Trophoblast cell (in vitro differentiated cells and primary cell): ENCODE results near the gene SSH2.

ENCODE experiments used
- DNase-seq, 2 donors: peaks; one replicate each; pipeline ENCODE4 v3.0.0-alpha.2; 2016
- H2AFZ ChIP-seq: 2 replicates; pipeline ENCODE4 v1.6.1; 2013; ENCODE audit warnings: low read length, moderate library complexity, mild to moderate bottlenecking; ENCODE audit not compliant: insufficient read depth, poor library complexity
- H2AK5ac ChIP-seq: 2 replicates; pipeline ENCODE4 v1.6.1; 2013; ENCODE audit warnings: mild to moderate bottlenecking, low read length
- H2BK120ac ChIP-seq: 2 replicates; pipeline ENCODE4 v1.6.1; 2013; ENCODE audit warnings: low read length, mild to moderate bottlenecking, moderate library complexity; ENCODE audit not compliant: insufficient read depth, poor library complexity
- H2BK12ac ChIP-seq: 2 replicates; pipeline ENCODE4 v1.6.1; 2013; ENCODE audit warnings: mild to moderate bottlenecking, low read length, moderate library complexity
- H2BK5ac ChIP-seq: 2 replicates; pipeline ENCODE4 v1.6.1; 2013; ENCODE audit warnings: low read length, low read depth, moderate library complexity, mild to moderate bottlenecking; ENCODE audit not compliant: poor library complexity
- H3K14ac ChIP-seq: 2 replicates; pipeline ENCODE4 v1.6.1; 2013; ENCODE audit warnings: mild to moderate bottlenecking, low read length
- H3K18ac ChIP-seq: 2 replicates; pipeline ENCODE4 v1.6.1; 2013; ENCODE audit warnings: mild to moderate bottlenecking, low read length
- H3K23ac ChIP-seq: 2 replicates; pipeline ENCODE4 v1.6.1; 2013; ENCODE audit warnings: low read length
- H3K27ac ChIP-seq: 2 replicates; pipeline ENCODE4 v1.5.1; 2013; ENCODE audit warnings: low read depth, mild to moderate bottlenecking, inconsistent platforms, low read length, moderate library complexity
- H3K27me3 ChIP-seq: 2 replicates; pipeline ENCODE4 v1.6.1; 2013; ENCODE audit warnings: inconsistent platforms, mild to moderate bottlenecking, low read length, moderate library complexity; ENCODE audit not compliant: insufficient read depth
- H3K36me3 ChIP-seq, 2 experiments: 1 replicate in 1 of 2; 2 replicates in 1 of 2; pipeline ENCODE4 v1.6.1; 2013; ENCODE audit warnings: low read length in 2 of 2, mild to moderate bottlenecking in 2 of 2, moderate library complexity in 1 of 2; ENCODE audit not compliant: insufficient read depth in 2 of 2, control insufficient read depth in 1 of 2
- H3K4ac ChIP-seq: 2 replicates; pipeline ENCODE4 v1.6.1; 2013; ENCODE audit warnings: low read depth, mild to moderate bottlenecking, low read length, moderate library complexity
- H3K4me1 ChIP-seq, 2 experiments: 1 replicate in 1 of 2; 2 replicates in 1 of 2; pipeline ENCODE4 v1.6.1; 2013; ENCODE audit warnings: low read length in 2 of 2, mild to moderate bottlenecking in 2 of 2, moderate library complexity in 1 of 2; ENCODE audit not compliant: insufficient read depth in 2 of 2, control insufficient read depth in 1 of 2
- H3K4me2 ChIP-seq: 2 replicates; pipeline ENCODE4 v1.6.1; 2013; ENCODE audit warnings: inconsistent platforms, mild to moderate bottlenecking, low read length, moderate library complexity
- H3K4me3 ChIP-seq: 2 replicates; pipeline ENCODE4 v1.5.1; 2013; ENCODE audit warnings: mild to moderate bottlenecking, low read depth, low read length, inconsistent platforms
- H3K79me1 ChIP-seq: one replicate; pipeline ENCODE4 v1.6.1; 2013; ENCODE audit warnings: low read length
- H3K79me2 ChIP-seq: 2 replicates; pipeline ENCODE4 v1.6.1; 2013; ENCODE audit warnings: low read length, mild to moderate bottlenecking; ENCODE audit not compliant: control insufficient read depth, insufficient read depth, poor library complexity
- H3K9ac ChIP-seq: 2 replicates; pipeline ENCODE4 v1.6.1; 2013; ENCODE audit warnings: mild to moderate bottlenecking, low read length
- H3K9me3 ChIP-seq: 2 replicates; pipeline ENCODE4 v1.6.1; 2013; ENCODE audit warnings: low read depth, mild to moderate bottlenecking, control low read depth, inconsistent platforms, low read length; ENCODE audit not compliant: insufficient read depth
- H4K12ac ChIP-seq: 2 replicates; pipeline ENCODE4 v1.6.1; 2013; ENCODE audit warnings: low read depth, mild to moderate bottlenecking, low read length, moderate library complexity
- H4K8ac ChIP-seq: 2 replicates; pipeline ENCODE4 v1.6.1; 2013; ENCODE audit warnings: low read depth, mild to moderate bottlenecking, low read length, moderate library complexity
- H4K91ac ChIP-seq: one replicate; pipeline ENCODE4 v1.6.1; 2013; ENCODE audit warnings: low read depth, mild to moderate bottlenecking, low read length, moderate library complexity
- WGBS: extraction: QIAGEN DNeasy Blood & Tissue Kit; methylation state at CpG from one replicate; pipeline ENCODE4 v1.1.7; 2013; ENCODE audit warnings: missing lambda C conversion rate; ENCODE audit not compliant: insufficient read length, insufficient coverage; ENCODE audit errors: extremely low coverage; 5-methylcytosine and 5-hydroxymethylcytosine counted together

The SSH2 gene

DNA sequence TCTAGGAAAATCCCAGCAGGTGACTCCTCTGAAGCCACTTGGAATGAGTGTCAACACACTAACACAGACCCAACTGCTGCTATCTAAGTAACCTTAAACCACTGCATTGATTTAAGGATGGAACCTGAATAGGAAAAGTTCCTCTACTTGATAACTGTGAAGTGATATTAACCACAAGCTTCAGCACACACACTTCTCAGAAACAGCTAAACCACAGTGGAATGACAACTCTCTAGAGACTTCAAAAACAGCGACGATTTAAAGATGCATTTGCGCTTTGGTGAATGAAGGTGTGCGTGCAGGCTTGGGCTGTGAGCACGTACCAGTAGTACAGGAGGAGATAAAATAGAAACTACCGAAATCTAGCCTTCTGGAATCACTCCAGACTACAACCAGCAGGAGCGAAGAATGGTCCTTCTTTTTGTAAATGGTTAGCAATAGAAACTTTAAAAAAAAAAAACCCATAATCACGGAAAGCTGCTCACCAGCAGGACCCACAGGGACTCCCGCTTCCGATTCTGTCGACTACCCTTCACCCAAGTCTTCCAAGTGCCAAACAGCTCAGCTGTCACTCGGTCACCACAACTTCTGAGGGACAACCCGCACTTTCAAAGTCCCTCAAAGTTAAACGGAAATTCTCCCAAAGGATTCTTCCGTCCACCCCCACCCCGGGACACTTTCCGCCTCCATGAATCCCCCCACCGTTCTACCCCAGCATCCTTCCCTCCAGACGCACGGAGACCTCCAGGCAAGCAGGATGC lies 169.6 kb downstream of the SSH2 start:
- Histone ChIP-seq H3K27me3 (no peaks in the 10 kb centered on the region), H2AK5ac (no peak overlapping the region), H3K9me3 (no peaks in the 10 kb centered on the region), H3K79me2 (peaks cover 7% of the 10 kb centered on the region), H3K4me1 (no peaks in the 10 kb centered on the region), H3K23ac (no peak overlapping the region), H3K14ac (peak overlapping the region; percentile 8), H4K12ac (peak overlapping the region; percentile 4), H2AFZ (peak overlapping the region; percentile 55), H2BK120ac (peak overlapping the region; percentile 56), H3K36me3 (peaks cover 4% of the 10 kb centered on the region in 2 experiments), H3K4ac (peak overlapping the region; percentile 33), H3K79me1 (peaks cover 6% of the 10 kb centered on the region), H4K8ac (peak overlapping the region; percentile 57), H3K4me3 (peak overlapping the region; percentile 82), H3K27ac (peak overlapping the region; percentile 70), H3K4me2 (peak overlapping the region; percentile 85), H3K18ac (peak overlapping the region; percentile 29), H2BK12ac (peak overlapping the region; percentile 11), H3K9ac (peak overlapping the region; percentile 19), H4K91ac (peak overlapping the region; percentile 36), H2BK5ac (peak overlapping the region; percentile 3)
- DNase-seq = peak; percentile 23 to 59
- no CpG with 5 or more reads among the region's 20 CpGs for WGBS

DNA sequence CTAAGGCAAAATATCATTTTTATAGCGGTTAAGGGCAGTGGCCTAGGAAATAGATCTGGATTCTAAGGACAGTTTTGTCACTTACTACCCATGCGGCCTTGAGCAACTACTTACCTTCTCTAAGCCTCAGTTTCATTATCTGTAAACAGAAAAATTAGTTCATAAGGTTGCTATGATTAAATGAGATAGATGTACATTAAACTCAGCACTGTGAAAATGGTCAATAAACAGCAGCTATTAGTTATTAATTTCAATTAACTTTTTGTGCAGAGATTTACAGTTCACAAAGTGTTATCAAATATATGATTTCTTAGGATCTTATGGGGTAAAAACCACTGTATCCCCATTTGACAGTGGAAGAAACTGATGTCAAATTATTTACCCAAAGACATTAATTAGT lies 171.8 kb downstream of the SSH2 start:
- Histone ChIP-seq H3K9me3 (no peaks in the 10 kb centered on the region), H2AFZ (no peak overlapping the region)

DNA sequence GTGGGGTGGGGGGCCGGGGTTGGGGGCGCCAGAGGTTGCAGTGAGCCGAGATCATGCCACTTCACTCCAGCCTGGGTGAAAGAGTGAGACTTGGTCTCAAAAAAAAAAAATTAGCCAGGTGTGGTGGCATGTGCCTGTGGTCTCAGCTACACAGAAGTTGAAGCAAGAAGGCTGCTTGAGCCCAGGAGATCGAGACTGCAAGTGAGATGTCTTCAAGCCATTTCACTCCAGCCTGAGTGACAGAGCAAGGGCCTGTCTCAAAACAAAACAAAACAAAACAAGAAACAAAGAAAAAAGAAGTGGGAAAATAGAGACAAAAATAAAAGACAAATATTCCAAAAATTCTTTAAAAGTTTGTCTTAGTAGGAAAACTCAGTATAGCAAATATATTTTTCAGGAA lies 172.2 kb downstream of the SSH2 start:
- Histone ChIP-seq H4K91ac (no peak overlapping the region), H3K4me3 (no peak overlapping the region), H3K18ac (no peak overlapping the region), H4K8ac (no peak overlapping the region), H3K9ac (no peak overlapping the region), H3K27ac (no peak overlapping the region), H2BK120ac (no peak overlapping the region), H3K27me3 (no peaks in the 10 kb centered on the region), H3K9me3 (no peaks in the 10 kb centered on the region), H4K12ac (no peak overlapping the region), H3K23ac (no peak overlapping the region), H3K4me1 (no peaks in the 10 kb centered on the region), H3K14ac (no peak overlapping the region), H2AFZ (no peak overlapping the region), H2BK12ac (no peak overlapping the region), H3K79me1 (peaks cover 6% of the 10 kb centered on the region), H2BK5ac (no peak overlapping the region), H2AK5ac (no peak overlapping the region), H3K4ac (no peak overlapping the region), H3K36me3 (peaks cover 10 to 11% of the 10 kb centered on the region in 2 experiments), H3K79me2 (peaks cover 7% of the 10 kb centered on the region), H3K4me2 (no peak overlapping the region)
- DNase-seq = no peak
- no CpG with 5 or more reads among the region's 4 CpGs for WGBS

More for the DNA sequence above, 171.8 kb downstream of the SSH2 start:
- Histone ChIP-seq H3K23ac (no peak overlapping the region), H3K27me3 (no peaks in the 10 kb centered on the region), H2BK120ac (no peak overlapping the region), H3K27ac (no peak overlapping the region), H2BK5ac (no peak overlapping the region), H3K36me3 (peaks cover 6 to 8% of the 10 kb centered on the region in 2 experiments), H3K4me1 (no peaks in the 10 kb centered on the region), H3K4me3 (no peak overlapping the region), H3K79me2 (peaks cover 7% of the 10 kb centered on the region), H3K14ac (no peak overlapping the region), H2BK12ac (no peak overlapping the region), H4K8ac (no peak overlapping the region), H3K4ac (no peak overlapping the region), H4K12ac (no peak overlapping the region), H2AK5ac (no peak overlapping the region), H3K9ac (no peak overlapping the region), H3K79me1 (peaks cover 6% of the 10 kb centered on the region), H3K18ac (no peak overlapping the region), H4K91ac (no peak overlapping the region), H3K4me2 (no peak overlapping the region)
- WGBS = no CpG with 5 or more reads among the region's 2 CpGs
- no peak for DNase-seq

DNA sequence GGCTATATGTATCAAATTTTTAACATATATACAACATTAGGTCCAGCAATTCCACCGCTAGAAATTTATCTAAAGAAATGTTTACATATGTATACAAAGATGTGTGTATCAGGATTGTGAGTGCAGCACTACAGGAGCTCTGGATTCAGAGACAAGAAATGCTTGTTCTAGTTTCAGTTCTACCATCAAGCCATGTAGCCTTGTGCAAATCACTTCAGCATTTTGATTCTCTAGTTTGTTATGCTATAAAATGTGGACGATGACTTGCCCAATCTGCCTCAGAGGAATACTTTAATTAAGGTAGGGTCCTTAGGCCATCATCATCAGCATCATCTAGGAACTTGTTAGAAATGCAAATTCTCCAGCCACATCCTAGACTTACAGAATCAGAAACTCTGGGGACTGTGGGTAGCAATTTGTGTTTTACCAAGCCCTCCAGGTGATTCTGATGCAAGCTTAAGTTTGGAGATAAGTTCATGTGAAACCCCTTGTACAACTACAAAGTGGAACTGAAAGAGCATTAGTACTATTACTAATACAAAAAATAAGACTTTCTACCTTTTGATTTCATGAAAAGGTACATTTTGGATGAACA lies 176.1 kb downstream of the SSH2 start:
- H3K79me1 ChIP-seq = no peaks in the 10 kb centered on the region
- no peak overlapping the region for H3K4me2 ChIP-seq
- no peaks in the 10 kb centered on the region for H3K9me3 ChIP-seq
- WGBS = no CpG with 5 or more reads among the region's 2 CpGs
- H3K79me2 ChIP-seq = peaks cover 1% of the 10 kb centered on the region
- H2BK120ac ChIP-seq = no peak overlapping the region
- DNase-seq = no peak
- H3K9ac ChIP-seq = no peak overlapping the region
- no peak overlapping the region for H4K8ac ChIP-seq
- H3K36me3 ChIP-seq = peaks cover 10 to 13% of the 10 kb centered on the region in 2 experiments
- H3K4me3 ChIP-seq = no peak overlapping the region
- H3K18ac ChIP-seq = no peak overlapping the region
- H2AFZ ChIP-seq = no peak overlapping the region
- no peak overlapping the region for H2BK12ac ChIP-seq
- H3K4ac ChIP-seq = no peak overlapping the region
- H3K27ac ChIP-seq = no peak overlapping the region
- H3K27me3 ChIP-seq = no peaks in the 10 kb centered on the region
- no peak overlapping the region for H4K12ac ChIP-seq
- H2BK5ac ChIP-seq = no peak overlapping the region
- no peak overlapping the region for H2AK5ac ChIP-seq
- no peak overlapping the region for H3K23ac ChIP-seq
- H3K14ac ChIP-seq = no peak overlapping the region
- H4K91ac ChIP-seq = no peak overlapping the region
- no peaks in the 10 kb centered on the region for H3K4me1 ChIP-seq
